ENCODE measurements around the gene GGA2.
"Not testable (repeated sequence)": the region's sequence is repeated elsewhere in the genome, so short reads cannot be mapped to it uniquely, and the experiment has no call there.

GGA2 gene

DNA sequence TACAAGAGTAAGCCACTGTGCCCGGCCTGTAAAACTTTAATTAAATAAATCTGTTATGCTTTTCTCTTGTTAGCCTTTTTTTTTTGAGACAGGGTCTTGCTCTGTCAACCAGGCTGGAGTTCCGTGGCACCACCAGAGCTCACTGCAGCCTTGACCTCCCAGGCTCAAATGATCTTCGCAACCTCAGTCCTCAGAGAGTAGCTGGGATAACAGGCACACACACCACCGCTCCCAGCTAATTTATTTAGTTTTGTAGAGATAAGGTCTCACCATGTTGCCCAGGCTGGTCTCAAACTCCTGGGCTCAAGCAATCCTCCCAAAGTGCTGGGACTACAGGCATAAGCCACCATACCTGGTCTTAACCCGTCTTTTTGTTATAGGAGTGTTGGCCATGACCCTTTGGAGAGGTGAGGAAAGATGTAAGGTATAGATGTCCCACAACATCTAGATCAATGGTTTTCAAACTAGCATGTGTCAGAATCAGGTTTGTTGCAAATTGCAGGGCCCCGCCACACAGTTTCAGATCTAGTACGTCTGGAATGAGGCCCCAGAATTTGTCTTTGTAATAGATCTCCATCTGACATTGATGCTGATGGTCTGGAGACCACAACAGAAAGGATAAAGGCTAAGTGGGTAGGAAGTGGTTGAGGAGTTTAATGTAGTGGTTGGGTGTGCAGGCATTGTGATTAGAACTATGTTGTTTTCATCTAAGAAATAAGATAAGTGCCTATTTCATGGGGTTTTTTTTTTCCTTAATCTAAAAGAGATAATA lies 4.3 kb upstream of the GGA2 start:
- no peak overlapping the region for H2BK12ac ChIP-seq (ENCODE audit: low read length)
- no peak for DNase-seq
- H3K9me3 ChIP-seq (ENCODE audit: insufficient read depth, low read depth, low read length), result no peaks in the 10 kb centered on the region
- no peak overlapping the region for H3K23ac ChIP-seq (ENCODE audit: low read length)
- H3K4ac ChIP-seq (ENCODE audit: low read depth, low read length), result no peak overlapping the region
- no peak overlapping the region for H4K91ac ChIP-seq (ENCODE audit: low read depth, low read length)
- H3K4me3 ChIP-seq (ENCODE audit: low read depth, low read length), result no peak overlapping the region
- H3K79me2 ChIP-seq (ENCODE audit: control insufficient read depth, insufficient read depth, low read length, poor library complexity), result peaks cover 7% of the 10 kb centered on the region
- no peak overlapping the region for H3K14ac ChIP-seq (ENCODE audit: low read length)
- H2AK5ac ChIP-seq (ENCODE audit: low read length), result no peak overlapping the region
- peaks cover 8% of the 10 kb centered on the region for H3K79me1 ChIP-seq (ENCODE audit: low read length)
- no peaks in the 10 kb centered on the region for H3K27me3 ChIP-seq (ENCODE audit: insufficient read depth, low read length)
- H3K4me2 ChIP-seq (ENCODE audit: low read length), result no peak overlapping the region
- peaks cover 3 to 7% of the 10 kb centered on the region in 2 experiments for H3K4me1 ChIP-seq (ENCODE audit: control insufficient read depth in 1 of 2, insufficient read depth in 2 of 2, low read length in 2 of 2)
- H3K36me3 ChIP-seq (ENCODE audit: control insufficient read depth in 1 of 2, insufficient read depth in 2 of 2, low read length in 2 of 2), result peaks cover 0 to 7% of the 10 kb centered on the region in 2 experiments
- H3K18ac ChIP-seq (ENCODE audit: low read length), result no peak overlapping the region
- no CpG with 5 or more reads among the region's 7 CpGs for WGBS (ENCODE audit: extremely low coverage, insufficient coverage, insufficient read length)
- H3K27ac ChIP-seq (ENCODE audit: low read depth, low read length), result no peak overlapping the region
- H4K8ac ChIP-seq (ENCODE audit: low read depth, low read length), result no peak overlapping the region
- H4K12ac ChIP-seq (ENCODE audit: low read depth, low read length), result no peak overlapping the region
- no peak overlapping the region for H2BK120ac ChIP-seq (ENCODE audit: insufficient read depth, low read length, poor library complexity)
- H3K9ac ChIP-seq (ENCODE audit: low read length), result no peak overlapping the region
- no peak overlapping the region for H2BK5ac ChIP-seq (ENCODE audit: low read depth, low read length, poor library complexity)
- H2AFZ ChIP-seq (ENCODE audit: insufficient read depth, low read length, poor library complexity), result no peak overlapping the region

DNA sequence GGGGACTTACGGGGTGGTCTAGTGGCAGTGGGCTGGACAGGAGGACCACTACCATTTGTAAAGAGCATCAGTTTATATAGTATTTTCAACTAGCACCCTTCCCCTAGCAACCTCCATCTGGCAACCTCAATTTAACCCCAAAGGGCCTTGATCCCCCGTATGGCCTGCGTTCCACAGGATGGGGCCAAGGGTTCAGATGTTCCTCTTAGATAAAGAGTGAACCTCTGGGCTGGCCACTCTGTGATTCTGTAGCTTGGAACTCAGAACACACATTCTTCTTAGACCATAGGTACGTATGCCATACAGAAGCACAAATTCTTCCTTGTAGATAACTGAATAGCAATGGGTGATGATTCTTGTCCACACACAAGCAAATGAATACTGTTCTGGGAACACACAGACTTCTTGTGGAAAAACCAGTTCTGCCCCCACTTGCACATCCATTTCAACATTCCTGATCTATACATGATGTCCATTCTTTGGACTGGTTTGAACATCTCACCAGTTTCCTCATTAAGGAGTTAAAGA lies 1.9 kb upstream of the GGA2 start:
- DNase-seq, result peak; percentile 82 to 93
- H3K27me3 ChIP-seq (ENCODE audit: insufficient read depth, low read length), result no peaks in the 10 kb centered on the region
- WGBS (ENCODE audit: extremely low coverage, insufficient coverage, insufficient read length), result no CpG with 5 or more reads among the region's 4 CpGs

DNA sequence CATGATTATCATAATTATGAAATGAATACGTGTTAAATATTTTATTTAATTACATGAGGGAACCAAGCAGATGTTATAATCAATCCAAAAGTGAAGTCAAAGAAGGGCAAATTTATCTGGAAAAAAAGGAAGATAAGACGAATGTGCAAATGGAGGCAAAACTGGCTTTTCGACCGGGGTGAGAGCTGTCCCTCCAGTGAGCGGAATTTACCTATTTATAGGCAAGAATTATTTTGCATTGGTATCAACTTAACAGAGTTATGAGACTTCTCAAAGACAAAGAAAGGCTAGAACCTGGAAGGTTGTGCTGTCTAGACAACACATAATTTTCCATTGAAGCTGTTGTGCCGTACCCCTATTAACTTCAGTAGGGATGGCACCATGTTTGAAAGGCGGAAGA lies 1.4 kb upstream of the GGA2 start:
- no peak overlapping the region for H3K23ac ChIP-seq (ENCODE audit: low read length)
- H4K12ac ChIP-seq (ENCODE audit: low read depth, low read length), result no peak overlapping the region
- H2BK12ac ChIP-seq (ENCODE audit: low read length), result no peak overlapping the region
- H2BK120ac ChIP-seq (ENCODE audit: insufficient read depth, low read length, poor library complexity), result no peak overlapping the region
- H2AFZ ChIP-seq (ENCODE audit: insufficient read depth, low read length, poor library complexity), result no peak overlapping the region
- no peak overlapping the region for H3K27ac ChIP-seq (ENCODE audit: low read depth, low read length)
- H3K79me2 ChIP-seq (ENCODE audit: control insufficient read depth, insufficient read depth, low read length, poor library complexity), result peaks cover 14% of the 10 kb centered on the region
- H3K36me3 ChIP-seq (ENCODE audit: control insufficient read depth in 1 of 2, insufficient read depth in 2 of 2, low read length in 2 of 2), result no peaks in the 10 kb centered on the region
- H3K9me3 ChIP-seq (ENCODE audit: insufficient read depth, low read depth, low read length), result no peaks in the 10 kb centered on the region
- H2BK5ac ChIP-seq (ENCODE audit: low read depth, low read length, poor library complexity), result no peak overlapping the region
- no peak overlapping the region for H3K9ac ChIP-seq (ENCODE audit: low read length)
- H4K91ac ChIP-seq (ENCODE audit: low read depth, low read length), result no peak overlapping the region
- peaks cover 9 to 17% of the 10 kb centered on the region in 2 experiments for H3K4me1 ChIP-seq (ENCODE audit: control insufficient read depth in 1 of 2, insufficient read depth in 2 of 2, low read length in 2 of 2)
- H2AK5ac ChIP-seq (ENCODE audit: low read length), result no peak overlapping the region
- no peak overlapping the region for H3K14ac ChIP-seq (ENCODE audit: low read length)
- no peak overlapping the region for H3K4me3 ChIP-seq (ENCODE audit: low read depth, low read length)
- H3K79me1 ChIP-seq (ENCODE audit: low read length), result peaks cover 8% of the 10 kb centered on the region
- H3K4ac ChIP-seq (ENCODE audit: low read depth, low read length), result no peak overlapping the region
- DNase-seq, result peak; percentile 30 to 65
- H4K8ac ChIP-seq (ENCODE audit: low read depth, low read length), result no peak overlapping the region
- no peak overlapping the region for H3K4me2 ChIP-seq (ENCODE audit: low read length)
- no CpG with 5 or more reads among the region's 7 CpGs for WGBS (ENCODE audit: extremely low coverage, insufficient coverage, insufficient read length)
- H3K27me3 ChIP-seq (ENCODE audit: insufficient read depth, low read length), result no peaks in the 10 kb centered on the region
- no peak overlapping the region for H3K18ac ChIP-seq (ENCODE audit: low read length)

More for the DNA sequence above, 1.9 kb upstream of the GGA2 start:
- Histone ChIP-seq H3K9ac (ENCODE audit: low read length) (no peak overlapping the region), H2BK12ac (ENCODE audit: low read length) (no peak overlapping the region), H2BK5ac (ENCODE audit: low read depth, low read length, poor library complexity) (no peak overlapping the region), H4K91ac (ENCODE audit: low read depth, low read length) (no peak overlapping the region), H3K9me3 (ENCODE audit: insufficient read depth, low read depth, low read length) (no peaks in the 10 kb centered on the region), H2BK120ac (ENCODE audit: insufficient read depth, low read length, poor library complexity) (no peak overlapping the region), H3K4me2 (ENCODE audit: low read length) (no peak overlapping the region), H3K18ac (ENCODE audit: low read length) (no peak overlapping the region), H2AFZ (ENCODE audit: insufficient read depth, low read length, poor library complexity) (no peak overlapping the region), H3K27ac (ENCODE audit: low read depth, low read length) (no peak overlapping the region), H3K23ac (ENCODE audit: low read length) (no peak overlapping the region), H3K79me2 (ENCODE audit: control insufficient read depth, insufficient read depth, low read length, poor library complexity) (peaks cover 14% of the 10 kb centered on the region), H4K8ac (ENCODE audit: low read depth, low read length) (no peak overlapping the region), H3K4me3 (ENCODE audit: low read depth, low read length) (no peak overlapping the region), H3K14ac (ENCODE audit: low read length) (no peak overlapping the region), H3K4me1 (ENCODE audit: control insufficient read depth in 1 of 2, insufficient read depth in 2 of 2, low read length in 2 of 2) (peaks cover 9 to 16% of the 10 kb centered on the region in 2 experiments), H3K4ac (ENCODE audit: low read depth, low read length) (no peak overlapping the region), H2AK5ac (ENCODE audit: low read length) (no peak overlapping the region), H3K36me3 (ENCODE audit: control insufficient read depth in 1 of 2, insufficient read depth in 2 of 2, low read length in 2 of 2) (no peaks in the 10 kb centered on the region), H3K79me1 (ENCODE audit: low read length) (peaks cover 8% of the 10 kb centered on the region), H4K12ac (ENCODE audit: low read depth, low read length) (no peak overlapping the region)

DNA sequence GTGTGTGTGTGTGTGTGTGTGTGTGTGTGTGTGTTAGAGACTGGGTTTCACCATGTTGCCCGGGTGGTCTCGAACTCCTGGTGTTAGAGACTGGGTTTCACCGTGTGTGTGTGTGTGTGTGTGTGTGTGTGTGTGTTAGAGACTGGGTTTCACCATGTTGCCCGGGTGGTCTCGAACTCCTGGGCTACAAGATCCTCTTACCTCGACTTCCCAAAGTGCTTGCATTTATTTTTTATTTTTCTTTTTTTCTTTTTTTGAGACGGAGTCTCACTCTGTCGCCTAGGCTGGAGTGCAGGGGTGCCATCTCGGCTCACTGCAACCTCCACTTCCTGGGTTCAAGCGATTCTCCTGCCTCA lies 599 bp upstream of the GGA2 start:
- not testable (repeated sequence) for H3K4ac ChIP-seq (ENCODE audit: low read depth, low read length); H2BK5ac ChIP-seq (ENCODE audit: low read depth, low read length, poor library complexity); H3K4me3 ChIP-seq (ENCODE audit: low read depth, low read length); H3K18ac ChIP-seq (ENCODE audit: low read length); H3K36me3 ChIP-seq (ENCODE audit: control insufficient read depth in 1 of 2, insufficient read depth in 2 of 2, low read length in 2 of 2); DNase-seq; H2BK120ac ChIP-seq (ENCODE audit: insufficient read depth, low read length, poor library complexity); H3K79me1 ChIP-seq (ENCODE audit: low read length); H2AK5ac ChIP-seq (ENCODE audit: low read length); H2BK12ac ChIP-seq (ENCODE audit: low read length); H4K91ac ChIP-seq (ENCODE audit: low read depth, low read length); H3K27me3 ChIP-seq (ENCODE audit: insufficient read depth, low read length); H3K9me3 ChIP-seq (ENCODE audit: insufficient read depth, low read depth, low read length); H3K27ac ChIP-seq (ENCODE audit: low read depth, low read length); H3K23ac ChIP-seq (ENCODE audit: low read length); H3K9ac ChIP-seq (ENCODE audit: low read length)
- WGBS (ENCODE audit: extremely low coverage, insufficient coverage, insufficient read length), result no CpG with 5 or more reads among the region's 10 CpGs
- H4K8ac ChIP-seq (ENCODE audit: low read depth, low read length), result peak overlapping the region; percentile 61
- peak overlapping the region; percentile 20 for H3K14ac ChIP-seq (ENCODE audit: low read length)
- peaks cover 9 to 25% of the 10 kb centered on the region in 2 experiments for H3K4me1 ChIP-seq (ENCODE audit: control insufficient read depth in 1 of 2, insufficient read depth in 2 of 2, low read length in 2 of 2)
- H4K12ac ChIP-seq (ENCODE audit: low read depth, low read length), result peak overlapping the region; percentile 1
- peak overlapping the region; percentile 72 for H3K4me2 ChIP-seq (ENCODE audit: low read length)
- H2AFZ ChIP-seq (ENCODE audit: insufficient read depth, low read length, poor library complexity), result peak overlapping the region; percentile 43
- peaks cover 14% of the 10 kb centered on the region for H3K79me2 ChIP-seq (ENCODE audit: control insufficient read depth, insufficient read depth, low read length, poor library complexity)
